Adrenal gland (tissue), 12 donors: ENCODE results near the gene AMZ1. TPM values are rescaled to one million over a fixed set of nuclear protein-coding genes. Genes with fewer than 3 reads are reported as not detected.

Experiments used
- DNase-seq, 7 donors: peaks; one replicate each; pipeline ENCODE4 v3.0.0-alpha.2; 2019 to 2020
- H3K27ac ChIP-seq, 5 donors: fragments of 200-600 bp; sonication (generic) in 4 of 5; 1 replicate in 3 of 5; 2 replicates in 2 of 5; pipeline versions ENCODE4 v1.5.1 to v1.8.0; 2016 to 2020; ENCODE audit warnings: mild to moderate bottlenecking in 1 of 5
- H3K27me3 ChIP-seq: fragments of 200-600 bp; 2 replicates; pipeline ENCODE4 v1.8.0; 2021
- H3K36me3 ChIP-seq, 2 donors: fragments of 200-600 bp; replicated peaks in 1 of 2; 1 replicate in 1 of 2; 2 replicates in 1 of 2; pipeline versions ENCODE4 v1.5.1 to v1.8.0; 2018 to 2022
- H3K4me1 ChIP-seq, 2 donors: fragments of 200-600 bp; replicated peaks in 1 of 2; 1 replicate in 1 of 2; 2 replicates in 1 of 2; pipeline versions ENCODE4 v1.5.1 to v1.8.0; 2018 to 2021
- H3K4me3 ChIP-seq, 4 donors: fragments of 200-600 bp; sonication (generic) in 3 of 4; one replicate each; pipeline ENCODE4 v1.5.1; 2016 to 2018
- H3K9me3 ChIP-seq, 3 donors: fragments of 200-600 bp; sonication (generic) in 1 of 3; replicated peaks in 1 of 3; 1 replicate in 2 of 3; 2 replicates in 1 of 3; pipeline versions ENCODE4 v1.5.1 to v1.8.0; 2016 to 2021
- CTCF ChIP-seq, 6 experiments: fragments of 450-650 bp in 4 of 6; fragments of 200-600 bp in 2 of 6; sonication (generic) in 1 of 6; IDR thresholded peaks; 1 replicate in 5 of 6; 2 replicates in 1 of 6; pipeline versions ENCODE4 v1.5.1 to v1.8.0; 2016 to 2021; ENCODE audit warnings: antibody characterized with exemption in 6 of 6, mild to moderate bottlenecking in 2 of 6, moderate library complexity in 1 of 6
- POLR2A ChIP-seq, 2 donors: fragments of 450-650 bp; IDR thresholded peaks; one replicate each; pipeline ENCODE4 v1.6.1; 2017; ENCODE audit warnings: antibody characterized with exemption in 2 of 2, mild to moderate bottlenecking in 2 of 2, moderate library complexity in 1 of 2
- WGBS, 4 donors: extraction: QIAGEN DNeasy Blood & Tissue Kit in 2 of 4; methylation state at CpG; one replicate each; pipeline versions ENCODE4 v1.1.5 to v1.1.7; 2013 to 2017; 5-methylcytosine and 5-hydroxymethylcytosine counted together
- intact Hi-C, 2 donors: fragments of 100-400 bp; cut with DNase I; formaldehyde crosslinking; loops; one replicate each; pipeline versions ENCODE4 v1.14.1 to v1.15.0; 2022 to 2023
- polyA plus RNA-seq, 3 donors: library from polyadenylated mRNA; stranded (reverse); fragments of 200-250 nt in 2 of 3; fragments of 350-450 nt in 1 of 3; fragmentation: Illumina TruSeq in 1 of 3; extraction: RNeasy Lipid Tissue Mini Kit (QIAGEN cat#74804) in 1 of 3; gene quantifications; one replicate each; pipeline ENCODE4 v1.2.3, GENCODE V29; 2013 to 2014
- total RNA-seq, 9 donors: library from RNA; depleted of rRNA in 4 of 9; stranded (reverse); fragments of >200 nt in 4 of 9; fragments of 120-200 nt in 1 of 9; fragmentation: NEBNext Ultra II Directional in 1 of 9; extraction: Animal tissue kit (Norgen Biotek cat#: 25700) in 1 of 9; gene quantifications; one replicate each; pipeline versions ENCODE4 v1.1.0 to v1.2.4, GENCODE V29; 2013 to 2023
- donor health status: healthy with polysubstance abuse.
- donor health status: Bipolar disorder and iron deficiency.
- donor health status: DM: yes; HTN: yes; CAD: no.
- donor health status: DM: no; HTN: no; CAD: no.
- donor health status: DM: no; HTN: no; CAD: no.
- donor health status: DM: yes; HTN: yes; CAD: no.

The AMZ1 gene
- total and polyA plus RNA-seq, 12 donors = 0.06 to 0.36 (median 0.11) TPM; not detected in 6

- Histone ChIP-seq H3K4me1 (peaks cover 12 to 30% of the 10 kb centered on the region in 2 donors), H3K9me3 (no peaks in the 10 kb centered on the region), H3K27ac (no peak overlapping the region), H3K36me3 (peaks cover 0 to 24% of the 10 kb centered on the region in 2 donors), H3K4me3 (no peak overlapping the region), H3K27me3 (no peaks in the 10 kb centered on the region)
- TF ChIP-seq CTCF (IDR thresholded peaks at IDR 0.05) = no peak
- no peak for DNase-seq
- WGBS, 4 donors = 84 to 96% (median 88%) methylated on average over 8 to 10 of the region's 10 CpGs
- intact Hi-C loops = no loop called here
Observed at GRCh38 chr7:2646336-2646679, 41.7 kb upstream of the AMZ1 start.

GRCh38 chr7:2646680-2647571, 41.1 kb upstream of the AMZ1 start:
- DNase-seq = peak in 1 of 7 donors; percentile 19
- peaks cover 0 to 31% of the 10 kb centered on the region in 2 donors for H3K36me3 ChIP-seq
- H3K4me3 ChIP-seq = no peak overlapping the region
- no peaks in the 10 kb centered on the region for H3K27me3 ChIP-seq
- intact Hi-C loops = no loop called here
- no peak overlapping the region for H3K27ac ChIP-seq
- H3K9me3 ChIP-seq = no peaks in the 10 kb centered on the region
- peaks cover 6 to 23% of the 10 kb centered on the region in 2 donors for H3K4me1 ChIP-seq
- TF ChIP-seq CTCF (IDR thresholded peaks at IDR 0.05) = no peak
- TF ChIP-seq POLR2A (IDR thresholded peaks at IDR 0.05) = no peak
- WGBS, 4 donors = 83 to 90% (median 84%) methylated on average over 2 to 73 of the region's 73 CpGs

- TF ChIP-seq POLR2A (IDR thresholded peaks at IDR 0.05) (no peak), CTCF (IDR thresholded peaks at IDR 0.05) (no peak)
- H3K4me3 ChIP-seq = no peak overlapping the region
- intact Hi-C loops = no loop called here
- H3K36me3 ChIP-seq = peaks cover 0 to 35% of the 10 kb centered on the region in 2 donors
- no peak overlapping the region for H3K27ac ChIP-seq
- H3K9me3 ChIP-seq = no peaks in the 10 kb centered on the region
- peak in 1 of 7 donors; percentile 23 for DNase-seq
- H3K27me3 ChIP-seq = no peaks in the 10 kb centered on the region
- H3K4me1 ChIP-seq = peaks cover 0 to 18% of the 10 kb centered on the region in 2 donors
- 87 to 92% (median 89%) methylated on average over 5 to 15 of the region's 15 CpGs for WGBS, 4 donors
Observed at GRCh38 chr7:2647594-2648172, 40.3 kb upstream of the AMZ1 start.

GRCh38 chr7:2649139-2649838, 38.7 kb upstream of the AMZ1 start:
- intact Hi-C loops = no loop called here
- WGBS, 4 donors = 87 to 90% (median 89%) methylated on average over 1 to 18 of the region's 18 CpGs
- no peak for TF ChIP-seq CTCF (IDR thresholded peaks at IDR 0.05)
- no peak for TF ChIP-seq POLR2A (IDR thresholded peaks at IDR 0.05)
- peak in 1 of 7 donors; percentile 22 for DNase-seq
- H3K27ac ChIP-seq = no peak overlapping the region
- H3K27me3 ChIP-seq = no peaks in the 10 kb centered on the region
- H3K9me3 ChIP-seq = no peaks in the 10 kb centered on the region
- peaks cover 0 to 12% of the 10 kb centered on the region in 2 donors for H3K4me1 ChIP-seq
- peaks cover 0 to 35% of the 10 kb centered on the region in 2 donors for H3K36me3 ChIP-seq
- no peak overlapping the region for H3K4me3 ChIP-seq
